T-helper 2 cell treated with Interferon-gamma antibody and Interleukin-4, amounts not matched to agents 100 ng/mL and 5 ng/mL, for 36 hours (primary cell): Measurements from ENCODE around the gene MAPK1. TPM values are rescaled to one million over a fixed set of nuclear protein-coding genes. Genes with fewer than 3 reads are reported as not detected.
"Not testable (repeated sequence)": the region's sequence is repeated elsewhere in the genome, so short reads cannot be mapped to it uniquely, and the experiment has no call there.

Experiments used
- intact Hi-C: fragments of 100-400 bp; cut with micrococcal nuclease; formaldehyde crosslinking; loops from one replicate; pipeline ENCODE4 v1.15.1; 2023
- total RNA-seq: library from RNA; stranded (reverse); gene quantifications from 2 replicates; pipeline ENCODE4 v1.2.3, GENCODE V29; 2022

The MAPK1 gene
- total RNA-seq, 1 donor from 2014 or later: 123 TPM

DNA sequence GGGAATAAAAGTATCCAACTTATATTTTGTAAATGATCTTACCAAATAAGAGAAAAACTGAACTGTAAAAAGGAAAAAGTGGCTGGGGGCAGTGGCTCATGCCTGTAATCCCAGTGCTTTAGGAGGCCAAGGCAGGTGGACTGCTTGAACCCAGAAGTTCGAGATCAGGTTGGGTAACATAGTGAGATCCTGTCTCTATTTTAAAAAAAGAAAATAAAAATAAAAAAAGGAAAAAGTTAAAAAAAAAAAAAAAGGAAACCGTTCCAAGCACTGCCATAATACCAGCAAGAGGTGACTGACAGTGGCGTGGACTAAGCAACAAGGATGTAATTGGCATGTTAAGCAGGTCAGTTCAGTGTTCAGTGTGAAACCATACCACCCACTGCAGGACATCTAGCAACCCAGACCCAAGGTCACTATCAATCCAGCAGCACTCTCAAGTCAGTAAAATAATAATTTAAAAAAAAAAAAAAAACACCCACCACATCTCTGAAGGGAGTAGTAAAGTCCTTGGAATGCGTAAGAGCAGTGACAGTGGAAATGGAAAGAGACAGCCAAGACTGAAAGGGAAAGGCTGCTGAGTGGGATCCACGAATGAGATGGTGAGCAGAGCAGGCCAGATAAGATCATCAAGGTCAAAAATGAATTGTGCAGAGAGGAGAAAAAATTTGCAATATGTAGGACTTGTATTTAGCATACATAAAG is 43.6 kb downstream of the MAPK1 start:
- intact Hi-C loops: no loop called here

DNA sequence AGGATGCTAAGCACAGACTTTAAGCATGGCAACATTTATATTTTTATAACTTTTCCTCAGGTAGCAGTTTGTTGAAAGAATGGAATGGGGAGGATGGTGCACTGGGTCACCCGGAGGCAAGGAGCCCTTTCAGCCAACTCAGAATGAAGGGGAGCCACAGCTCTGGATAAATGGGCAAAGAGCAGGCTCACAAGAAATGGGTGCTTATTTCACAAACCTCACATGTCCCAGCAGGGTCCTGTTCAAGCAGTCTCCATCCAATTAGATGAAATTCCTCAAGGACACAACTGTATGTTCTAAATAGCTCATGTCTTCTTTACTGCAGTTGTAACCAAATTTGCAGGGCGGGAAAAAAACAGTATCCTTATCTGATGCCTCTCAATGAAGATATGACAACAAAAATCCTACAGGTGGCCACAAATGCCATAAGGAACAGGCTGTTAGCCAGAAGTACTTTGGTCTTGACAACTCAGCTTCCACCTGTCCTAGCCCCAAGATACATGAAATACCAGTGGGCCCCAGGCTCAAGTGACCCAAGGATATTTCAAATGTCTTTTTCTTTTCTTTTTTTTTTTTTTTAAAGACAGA is 48.2 kb downstream of the MAPK1 start:
- intact Hi-C loops: no loop called here

DNA sequence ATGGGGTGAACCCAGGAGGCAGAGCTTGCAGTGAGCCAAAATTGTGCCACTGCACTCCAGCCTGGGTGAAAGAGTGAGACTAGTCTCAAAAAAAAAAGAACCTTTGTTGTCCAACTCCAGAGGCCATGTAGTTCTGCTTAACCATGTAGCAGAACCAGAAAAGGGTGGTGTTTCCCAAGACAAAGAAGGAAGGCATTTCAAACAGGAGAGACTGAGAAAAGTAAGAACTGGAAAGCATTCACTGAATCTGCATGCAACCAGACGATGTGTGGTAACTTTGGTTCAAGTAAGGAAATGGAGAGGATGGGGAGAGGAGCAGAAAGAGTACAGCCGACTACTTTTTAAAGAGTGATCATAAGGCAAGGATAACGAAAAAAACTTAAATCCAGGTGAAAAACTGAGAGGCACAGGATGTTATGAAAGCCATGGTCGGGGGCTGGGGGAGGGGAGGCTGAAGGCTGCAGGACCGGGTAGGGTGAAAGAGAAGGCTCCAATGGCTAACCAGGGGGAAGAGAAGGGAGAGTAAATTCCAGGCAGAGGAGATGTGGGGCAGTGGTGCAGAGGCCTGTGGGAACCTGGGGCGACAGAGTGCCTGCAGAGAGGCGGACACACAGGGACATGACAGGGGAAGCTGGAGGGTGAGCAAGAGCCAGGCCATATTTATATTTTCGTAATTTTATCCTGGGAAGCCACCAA is 48.8 kb downstream of the MAPK1 start:
- intact Hi-C loops: no loop called here

DNA sequence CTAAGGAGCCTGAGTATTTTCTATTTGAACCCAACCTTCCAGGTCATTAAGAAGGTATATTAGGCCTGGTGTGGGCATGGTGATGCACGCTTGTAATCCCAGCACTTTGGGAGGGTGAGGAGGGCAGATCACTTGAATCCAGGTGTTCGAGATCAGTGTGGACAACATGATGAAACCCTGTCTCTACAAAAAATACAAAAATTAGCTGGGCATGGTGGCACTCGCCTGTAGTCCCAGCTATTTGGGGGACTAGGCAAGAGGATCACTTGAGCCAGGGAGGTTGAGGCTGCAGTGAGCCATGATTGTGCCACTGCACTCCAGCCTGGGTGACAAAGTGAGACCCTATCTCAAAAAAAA is 50.0 kb downstream of the MAPK1 start:
- intact Hi-C loops: loop anchor here (2.0 kb wide), 2 partner anchors 49 to 59 kb away; partner anchors contain the start of gene MAPK1

DNA sequence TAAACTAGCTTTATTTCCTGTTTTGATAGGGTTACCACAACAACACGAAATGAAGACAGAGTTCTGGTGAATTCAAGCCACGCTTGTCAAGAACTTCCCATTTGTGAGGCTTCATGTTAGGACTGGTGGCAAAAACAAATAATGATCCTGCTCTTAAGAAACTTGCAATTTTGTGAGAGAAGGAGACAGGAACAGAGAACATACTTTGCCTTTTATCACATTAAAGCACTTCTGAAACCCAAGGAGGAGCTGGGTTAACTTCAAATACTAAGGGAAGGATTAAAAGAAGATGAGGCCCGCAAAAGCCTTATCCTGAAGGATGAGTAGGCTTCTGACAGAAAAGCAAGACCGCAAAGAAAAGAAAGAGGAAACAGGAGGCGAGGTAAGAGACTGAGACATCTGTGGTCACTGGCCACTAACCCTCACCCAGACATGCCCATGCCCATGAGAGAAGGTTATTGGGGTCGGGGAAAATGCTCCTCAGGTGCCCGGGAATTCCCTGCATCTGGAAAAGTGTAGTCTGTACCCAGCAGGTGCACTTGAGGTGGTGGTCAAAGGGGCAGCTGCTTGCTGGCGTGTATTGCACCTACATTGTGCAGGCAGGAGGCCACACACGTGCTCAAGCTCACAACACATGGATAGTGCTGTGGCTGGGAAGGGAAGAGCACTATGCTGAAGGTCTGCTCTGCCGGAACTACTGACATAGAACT is 50.5 kb downstream of the MAPK1 start:
- intact Hi-C loops: loop anchor here (2.0 kb wide), 2 partner anchors 50 to 60 kb away; partner anchors contain the start of gene MAPK1

DNA sequence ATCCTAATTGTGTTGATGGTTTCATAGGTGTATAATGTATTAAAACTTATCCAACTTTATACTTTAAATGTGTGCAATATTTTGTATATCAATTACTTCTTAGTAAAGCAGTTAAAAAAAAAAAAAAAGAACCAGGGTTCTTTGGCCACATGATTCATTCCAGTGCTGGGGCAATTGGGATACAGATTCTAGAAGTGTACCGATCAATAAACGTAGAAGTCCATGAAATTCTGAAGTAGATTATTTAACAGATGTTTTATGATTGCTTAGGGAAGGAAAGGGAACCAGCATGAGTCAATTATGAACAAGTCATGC is 51.0 kb downstream of the MAPK1 start:
- intact Hi-C loops: loop anchor here (2.0 kb wide), 2 partner anchors 50 to 60 kb away; partner anchors contain the start of gene MAPK1

DNA sequence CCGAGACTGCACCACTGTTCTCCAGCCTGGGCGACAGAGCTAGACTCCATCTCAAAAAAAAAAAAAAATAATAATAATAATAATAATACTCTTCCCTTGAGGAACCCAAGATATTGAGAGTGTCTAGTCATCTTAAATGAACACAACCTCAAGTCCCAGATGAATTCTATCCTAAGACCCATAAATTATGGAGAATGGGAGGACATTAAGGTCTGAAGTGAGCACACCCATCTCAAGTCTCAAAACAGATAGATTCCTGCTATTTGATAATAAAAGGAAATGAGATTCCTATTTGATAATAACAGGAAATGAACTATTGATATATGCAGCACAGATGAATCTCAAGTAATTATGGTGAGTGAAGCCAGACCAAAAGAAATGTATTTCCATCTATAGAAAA is 51.5 kb downstream of the MAPK1 start:
- intact Hi-C loops: loop anchor here (2.0 kb wide), 2 partner anchors 51 to 61 kb away; partner anchors contain the start of gene MAPK1

DNA sequence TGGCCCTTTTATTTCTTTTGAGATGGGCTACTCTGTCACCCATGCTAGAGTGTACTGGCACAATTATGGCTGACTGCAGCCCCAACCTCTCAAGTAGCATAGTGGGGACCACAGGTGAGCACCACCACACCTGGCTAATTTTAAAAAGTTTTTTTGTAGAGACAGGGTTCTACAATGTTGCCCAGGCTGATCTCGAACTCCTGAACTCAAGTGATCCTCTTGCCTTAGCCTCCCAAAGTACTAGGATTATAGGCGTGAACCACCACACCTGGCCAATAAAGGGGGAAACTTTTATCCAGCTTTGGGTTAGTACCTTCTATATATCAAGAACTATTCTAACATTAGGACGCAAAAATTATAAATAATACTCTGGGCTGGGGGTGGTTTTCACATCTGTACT is 52.1 kb downstream of the MAPK1 start:
- intact Hi-C loops: no loop called here

DNA sequence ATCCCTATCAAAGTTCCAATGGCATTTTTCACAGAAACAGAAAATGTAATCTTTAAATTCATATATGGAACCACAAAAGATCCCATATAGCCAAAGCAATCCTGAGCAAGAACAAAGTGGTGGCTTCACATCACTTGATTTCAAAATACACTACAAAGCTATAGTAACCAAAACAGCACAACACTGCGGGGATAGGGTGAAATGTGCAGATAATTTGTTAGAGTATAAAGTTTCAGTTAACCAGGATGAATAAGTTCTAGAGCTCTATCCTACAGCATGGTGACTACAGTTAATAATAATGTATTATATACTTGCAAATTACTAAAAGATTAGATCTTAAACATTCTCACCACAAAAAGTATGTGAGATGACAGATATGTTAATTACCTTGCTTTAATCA is 55.5 kb downstream of the MAPK1 start:
- intact Hi-C loops: no loop called here

DNA sequence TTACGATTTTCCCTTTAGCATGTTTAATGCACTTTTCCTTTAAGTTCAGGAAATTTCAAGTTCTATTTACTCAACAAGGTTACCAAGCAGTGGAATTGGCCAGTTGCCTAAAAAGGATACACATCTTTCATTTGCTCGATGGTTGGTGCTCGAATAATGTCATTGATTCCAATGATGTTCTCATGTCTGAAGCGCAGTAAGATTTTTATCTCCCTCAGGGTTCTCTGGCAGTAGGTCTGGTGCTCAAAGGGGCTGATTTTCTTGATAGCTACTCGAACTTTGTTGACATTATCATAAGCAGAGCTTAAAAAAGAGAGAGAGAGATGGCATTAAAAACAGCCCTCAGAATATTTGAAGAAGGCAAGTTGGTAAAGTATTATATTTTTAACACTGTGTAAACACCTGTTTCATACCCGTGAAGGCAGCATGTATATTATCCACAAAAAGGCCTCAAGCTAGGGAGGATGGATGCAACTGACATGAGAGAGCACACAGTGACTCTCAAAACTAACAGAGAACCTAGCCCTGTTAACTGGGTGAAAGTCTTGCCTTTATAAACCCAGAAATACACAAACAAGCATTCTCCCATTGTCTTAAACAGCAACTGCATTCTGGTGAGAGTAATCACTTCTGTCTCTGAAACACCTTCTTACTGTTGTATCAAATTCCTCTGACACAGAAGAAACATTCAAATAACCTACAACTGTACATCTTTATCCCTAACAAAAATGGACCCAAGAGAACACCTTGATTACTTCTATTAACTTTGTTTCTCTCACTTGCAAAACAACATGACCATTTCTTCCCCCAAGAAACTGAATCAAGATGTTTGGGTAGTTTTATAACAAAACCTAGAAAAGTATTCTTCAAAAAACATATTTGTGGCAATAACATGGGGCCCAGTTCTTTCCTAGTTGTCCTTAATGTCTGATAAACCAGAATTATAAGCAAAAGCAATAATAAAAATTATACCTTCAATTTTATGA is 59.6 kb downstream of the MAPK1 start:
- intact Hi-C loops: no loop called here

DNA sequence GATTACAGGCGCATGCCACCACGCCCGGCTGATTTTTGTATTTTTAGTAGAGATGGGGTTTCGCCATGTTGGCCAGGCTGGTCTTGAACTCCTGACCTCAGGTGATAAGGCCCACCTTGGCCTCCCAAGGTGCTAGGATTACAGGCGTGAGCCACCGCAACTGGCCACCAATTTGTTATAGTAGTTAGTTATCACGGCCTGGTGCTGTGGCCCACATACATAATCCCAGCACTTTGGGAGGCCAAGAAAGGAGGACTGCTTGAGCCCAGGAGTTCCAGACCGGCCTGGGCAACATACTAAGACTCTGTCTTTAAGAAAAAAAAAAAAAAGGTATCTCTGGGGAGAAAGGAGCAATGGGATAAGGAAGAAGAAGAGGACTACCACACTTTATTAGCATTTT is 62.1 kb downstream of the MAPK1 start:
- intact Hi-C loops: not testable (repeated sequence)

DNA sequence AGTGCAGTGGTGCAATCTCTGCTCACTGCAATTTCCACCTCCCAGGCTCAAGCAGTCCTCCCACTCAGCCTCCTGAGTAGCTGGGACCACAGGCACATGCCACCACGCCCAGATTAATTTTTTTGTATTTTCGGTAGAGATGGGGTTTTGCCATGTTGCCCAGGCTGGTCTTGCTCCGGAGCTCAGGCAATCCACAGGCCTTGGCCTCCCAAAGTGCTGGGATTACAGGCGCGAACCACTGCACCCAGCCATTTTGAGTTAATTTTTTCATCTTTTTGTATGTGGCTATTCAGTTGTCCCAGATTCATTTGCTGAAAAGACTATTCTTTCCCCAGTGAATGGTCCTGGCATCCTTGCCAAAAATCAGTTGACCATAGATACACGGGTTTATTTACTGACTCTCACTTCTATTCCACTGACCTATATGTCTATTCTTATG is 63.6 kb downstream of the MAPK1 start:
- intact Hi-C loops: no loop called here

DNA sequence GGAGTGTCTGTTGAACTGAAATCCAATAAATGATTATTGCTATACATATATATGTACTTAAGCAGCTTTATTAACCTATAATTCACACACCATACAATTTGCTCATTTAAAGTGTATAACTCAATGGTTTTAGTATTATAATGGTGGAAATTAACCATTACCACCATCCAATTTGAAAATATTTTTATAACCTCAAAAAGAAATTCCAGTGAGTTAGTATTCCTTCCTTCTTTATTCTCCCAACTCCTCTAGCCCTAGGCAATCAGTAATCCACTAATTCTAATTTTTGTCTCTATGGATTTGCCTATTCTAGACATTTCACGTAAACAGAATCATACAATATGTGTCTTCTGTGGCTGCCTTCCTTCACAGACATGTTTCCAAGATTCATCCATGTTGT is 64.8 kb downstream of the MAPK1 start:
- intact Hi-C loops: no loop called here

DNA sequence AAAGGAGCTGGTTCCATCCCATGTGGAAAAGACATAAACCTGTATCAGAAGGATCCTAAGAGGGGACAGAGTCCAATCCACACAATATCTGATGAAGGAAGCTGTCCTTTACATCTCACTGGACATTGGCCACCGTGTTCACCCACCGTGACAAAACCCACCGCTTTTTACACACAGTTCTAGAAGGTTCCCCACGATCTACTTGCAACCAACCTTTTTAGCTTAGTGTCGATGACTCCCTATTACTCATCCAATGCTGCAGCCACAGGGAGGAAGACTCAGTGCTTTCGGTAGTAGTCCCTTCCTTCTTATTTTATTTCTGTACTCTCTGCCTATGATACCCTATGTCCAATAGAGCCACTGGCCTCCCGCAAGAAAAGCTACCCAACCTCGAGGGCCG is 65.4 kb downstream of the MAPK1 start:
- intact Hi-C loops: no loop called here

DNA sequence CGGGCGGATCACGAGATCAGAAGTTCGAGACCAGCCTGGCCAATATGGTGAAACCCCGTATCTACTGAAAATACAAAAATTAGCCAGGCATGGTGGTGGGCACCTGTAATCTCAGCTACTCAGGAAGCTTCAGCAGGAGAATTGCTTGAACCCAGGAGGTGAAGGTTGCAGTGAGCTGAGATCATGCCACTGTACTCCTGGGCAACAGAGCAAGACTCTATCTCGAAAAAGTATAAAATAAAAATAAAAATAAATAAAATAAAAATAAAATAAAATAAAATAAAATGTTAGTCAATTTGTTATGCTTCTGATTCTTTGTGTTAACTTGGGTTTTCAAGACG is 66.2 kb downstream of the MAPK1 start:
- intact Hi-C loops: not testable (repeated sequence)

DNA sequence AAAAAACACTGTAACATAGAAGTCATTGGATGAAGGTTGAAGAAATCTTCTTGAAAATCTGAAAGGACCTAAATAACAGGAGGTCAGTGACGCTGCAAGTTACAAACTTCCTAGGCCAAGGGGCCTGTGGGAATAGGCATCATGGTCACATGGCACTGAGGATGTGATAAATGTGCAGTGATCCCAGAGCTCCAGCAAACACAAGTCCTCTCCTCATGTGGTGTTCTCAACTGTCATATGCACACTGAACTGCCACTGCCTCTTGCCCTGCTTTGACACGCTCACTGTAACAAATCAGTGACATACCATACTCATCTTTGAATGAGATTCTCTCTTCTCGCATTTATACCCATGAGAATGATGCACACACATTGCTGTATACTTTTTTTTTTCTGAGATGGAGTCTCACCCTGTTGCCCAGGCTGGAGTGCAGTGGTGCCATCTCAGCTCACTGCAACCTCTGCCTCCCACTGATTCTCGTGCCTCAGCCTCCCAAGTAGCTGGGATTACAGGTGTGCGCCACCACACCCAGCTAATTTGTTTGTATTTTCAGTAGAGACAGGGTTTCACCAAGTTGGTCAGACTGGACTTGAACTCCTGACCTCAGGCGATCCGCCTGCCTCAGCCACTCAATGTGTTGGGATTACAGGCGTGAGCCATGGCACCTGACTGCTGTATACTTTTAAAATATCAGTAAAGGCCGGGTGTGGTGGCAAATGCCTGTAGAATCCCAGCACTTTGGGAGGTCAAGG is 66.7 kb downstream of the MAPK1 start:
- intact Hi-C loops: no loop called here

DNA sequence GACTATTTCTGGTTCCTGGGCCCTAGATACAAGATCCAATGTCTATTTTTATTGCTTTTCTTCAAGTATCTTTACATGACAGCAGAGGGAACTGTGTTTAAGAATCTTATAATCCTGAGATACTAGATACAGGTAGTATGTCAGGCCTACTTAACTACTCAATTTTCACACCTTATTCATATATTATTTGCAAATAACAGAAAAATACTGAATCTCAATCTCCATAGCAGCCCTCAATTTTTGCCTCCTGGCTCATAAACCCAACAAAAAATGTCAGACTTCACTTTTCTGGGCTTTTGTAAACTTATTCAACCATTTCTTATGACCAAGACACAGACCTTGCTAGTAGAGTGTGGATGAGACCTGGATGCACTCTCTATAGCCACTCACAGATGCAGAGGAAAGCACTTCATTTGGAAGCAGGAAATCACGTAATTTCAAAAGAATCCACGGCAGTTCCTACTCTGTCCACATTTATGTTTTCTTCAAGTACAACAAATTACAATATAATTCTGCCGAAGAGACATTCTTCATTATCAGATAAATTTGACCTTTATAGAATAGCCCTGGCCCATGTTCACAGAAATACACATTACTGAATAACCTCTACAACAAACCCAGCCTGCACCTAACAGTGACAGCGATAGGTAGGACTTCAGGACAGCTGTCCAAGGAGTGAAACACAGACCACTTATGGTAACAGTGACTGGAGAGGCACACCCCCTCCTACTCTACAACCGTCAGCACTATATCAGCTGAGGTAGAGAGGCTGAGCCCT is 69.8 kb downstream of the MAPK1 start:
- intact Hi-C loops: no loop called here

DNA sequence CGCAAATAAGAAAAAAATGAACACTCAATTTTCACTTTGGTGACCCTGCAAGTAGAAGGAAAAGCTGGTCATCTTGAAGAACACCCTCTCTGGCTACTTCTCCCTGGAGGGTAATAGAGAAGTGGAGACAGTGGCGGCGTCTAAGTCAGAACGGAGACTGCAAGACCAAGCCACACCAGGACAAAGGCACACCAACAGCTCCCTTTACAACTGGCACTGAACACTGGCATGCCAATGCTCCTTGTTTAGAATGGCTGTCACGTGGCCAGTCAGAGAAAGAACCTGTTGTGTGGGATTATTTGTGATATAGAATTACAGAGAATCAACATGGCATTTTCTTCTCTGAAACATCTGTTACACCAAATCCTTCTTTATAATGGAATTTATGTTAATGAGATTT is 70.6 kb downstream of the MAPK1 start:
- intact Hi-C loops: no loop called here

DNA sequence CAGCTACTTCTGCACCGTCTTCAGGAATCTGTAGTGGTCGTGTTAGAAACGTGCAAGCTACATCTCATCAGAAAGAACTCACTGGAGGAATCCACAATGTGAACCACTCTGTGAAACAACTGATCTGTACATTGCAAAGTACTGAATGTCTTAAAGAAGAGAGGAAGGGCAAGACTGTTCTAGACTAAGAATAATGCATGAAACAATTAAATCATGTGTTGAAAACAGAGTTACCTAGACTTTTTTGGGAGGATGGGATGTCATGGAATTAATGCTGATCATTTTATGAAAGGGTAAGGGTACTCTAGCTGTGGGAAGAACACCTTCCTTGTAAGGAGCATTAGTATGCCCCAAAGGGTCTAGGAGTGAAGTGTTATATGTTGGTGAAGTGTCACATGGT is 71.2 kb downstream of the MAPK1 start:
- intact Hi-C loops: no loop called here
